Nephron (organoid): ENCODE measurements around the gene TEKT5.

Experiments
- H3K27ac Mint-ChIP-seq, 3 experiments: 2 replicates each; pipeline ENCODE4 v1.8.0; 2020; ENCODE audit warnings: mixed read lengths in 3 of 3, mild to moderate bottlenecking in 2 of 3, moderate library complexity in 1 of 3
- H3K27me3 Mint-ChIP-seq: 2 replicates; pipeline ENCODE4 v1.8.0; 2021; ENCODE audit warnings: low read depth, mild to moderate bottlenecking, moderate library complexity, mixed read lengths
- H3K36me3 Mint-ChIP-seq: 2 replicates; pipeline ENCODE4 v1.8.0; 2020; ENCODE audit warnings: low read depth, mixed read lengths
- H3K4me1 Mint-ChIP-seq: 2 replicates; pipeline ENCODE4 v1.8.0; 2020; ENCODE audit warnings: mixed read lengths
- H3K4me3 Mint-ChIP-seq, 3 experiments: 2 replicates each; pipeline ENCODE4 v1.8.0; 2020; ENCODE audit warnings: mild to moderate bottlenecking in 3 of 3, mixed read lengths in 3 of 3, moderate library complexity in 2 of 3
- H3K9me3 Mint-ChIP-seq: 2 replicates; pipeline ENCODE4 v1.8.0; 2020; ENCODE audit warnings: mixed read lengths
- CTCF ChIP-seq, 3 experiments: fragments of 200-600 bp; sonication (generic); IDR thresholded peaks; one replicate each; pipeline ENCODE4 v1.5.0; 2021; ENCODE audit warnings: antibody characterized with exemption in 3 of 3; ENCODE audit not compliant: unreplicated experiment in 3 of 3

Gene TEKT5

GRCh38 chr16:10688726-10689125, 6.0 kb downstream of the TEKT5 start:
- peaks cover 3% of the 10 kb centered on the region for H3K9me3 Mint-ChIP-seq
- no peaks in the 10 kb centered on the region for H3K36me3 Mint-ChIP-seq
- peaks cover 11% of the 10 kb centered on the region for H3K27me3 Mint-ChIP-seq
- peaks cover 20% of the 10 kb centered on the region for H3K4me1 Mint-ChIP-seq
- TF ChIP-seq CTCF (IDR thresholded peaks at IDR 0.05; ENCODE audit: unreplicated experiment in 3 of 3): no peak
- H3K27ac Mint-ChIP-seq: no peak overlapping the region
- H3K4me3 Mint-ChIP-seq: no peak overlapping the region

GRCh38 chr16:10688291-10688690, 6.4 kb downstream of the TEKT5 start:
- H3K4me3 Mint-ChIP-seq: no peak overlapping the region
- H3K9me3 Mint-ChIP-seq: peaks cover 3% of the 10 kb centered on the region
- no peaks in the 10 kb centered on the region for H3K36me3 Mint-ChIP-seq
- peaks cover 20% of the 10 kb centered on the region for H3K4me1 Mint-ChIP-seq
- peaks cover 11% of the 10 kb centered on the region for H3K27me3 Mint-ChIP-seq
- TF ChIP-seq CTCF (IDR thresholded peaks at IDR 0.05; ENCODE audit: unreplicated experiment in 3 of 3): no peak
- H3K27ac Mint-ChIP-seq: no peak overlapping the region

- Mint-ChIP-seq H3K4me3 (no peak overlapping the region), H3K27me3 (peaks cover 13% of the 10 kb centered on the region), H3K9me3 (no peaks in the 10 kb centered on the region), H3K36me3 (no peaks in the 10 kb centered on the region), H3K4me1 (peaks cover 25% of the 10 kb centered on the region), H3K27ac (peak overlapping the region in 1 of 3 experiments; percentile 55)
- TF ChIP-seq CTCF (IDR thresholded peaks at IDR 0.05; ENCODE audit: unreplicated experiment in 3 of 3): no peak
Measured at GRCh38 chr16:10685709-10686108, 9.0 kb downstream of the TEKT5 start.

GRCh38 chr16:10684511-10685151, 10.1 kb downstream of the TEKT5 start:
- H3K4me3 Mint-ChIP-seq: no peak overlapping the region
- H3K27ac Mint-ChIP-seq: peak overlapping the region in 2 of 3 experiments; percentile 46 to 77
- peaks cover 13% of the 10 kb centered on the region for H3K27me3 Mint-ChIP-seq
- no peaks in the 10 kb centered on the region for H3K9me3 Mint-ChIP-seq
- H3K36me3 Mint-ChIP-seq: no peaks in the 10 kb centered on the region
- TF ChIP-seq CTCF (IDR thresholded peaks at IDR 0.05; ENCODE audit: unreplicated experiment in 3 of 3): no peak
- peaks cover 25% of the 10 kb centered on the region for H3K4me1 Mint-ChIP-seq

- Mint-ChIP-seq H3K9me3 (no peaks in the 10 kb centered on the region), H3K27me3 (peaks cover 19% of the 10 kb centered on the region), H3K36me3 (no peaks in the 10 kb centered on the region), H3K4me1 (peaks cover 33% of the 10 kb centered on the region), H3K27ac (peak overlapping the region in 1 of 3 experiments; percentile 13), H3K4me3 (no peak overlapping the region)
- no peak for TF ChIP-seq CTCF (IDR thresholded peaks at IDR 0.05; ENCODE audit: unreplicated experiment in 3 of 3)
Measured at GRCh38 chr16:10683170-10683569, 11.6 kb downstream of the TEKT5 start.

- Mint-ChIP-seq H3K4me3 (no peak overlapping the region), H3K36me3 (no peaks in the 10 kb centered on the region), H3K4me1 (peaks cover 34% of the 10 kb centered on the region), H3K9me3 (no peaks in the 10 kb centered on the region), H3K27ac (peak overlapping the region in 1 of 3 experiments; percentile 13), H3K27me3 (peaks cover 17% of the 10 kb centered on the region)
- no peak for TF ChIP-seq CTCF (IDR thresholded peaks at IDR 0.05; ENCODE audit: unreplicated experiment in 3 of 3)
Measured at GRCh38 chr16:10682604-10683003, 12.1 kb downstream of the TEKT5 start.
